NCI-H2029 (cell line): ENCODE measurements around the gene TH.
"Not testable (repeated sequence)": the region's sequence is repeated elsewhere in the genome, so short reads cannot be mapped to it uniquely, and the experiment has no call there.

Experiments
- DNase-seq: peaks from one replicate; lab custom pipeline; 2025; lab: John Stamatoyannopoulos, UW

The TH gene

DNA sequence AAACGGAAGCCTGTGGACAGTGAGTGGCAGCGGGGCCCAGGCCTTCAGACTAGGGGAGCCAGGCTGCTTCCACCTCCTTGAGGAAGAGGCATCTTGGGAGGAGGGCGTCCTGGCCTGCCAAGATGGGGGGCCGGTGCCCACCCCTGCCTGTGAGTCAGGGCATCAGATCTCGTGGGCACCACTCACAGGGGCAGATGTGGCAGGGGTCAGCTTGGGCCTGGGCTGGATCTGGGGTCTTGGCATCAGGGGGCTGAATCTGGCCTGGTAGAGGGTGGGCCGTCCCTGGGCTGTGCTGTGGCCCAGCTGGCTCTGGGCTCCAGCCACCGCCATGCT, 24.1 kb upstream of the TH start:
- DNase-seq = no peak

DNA sequence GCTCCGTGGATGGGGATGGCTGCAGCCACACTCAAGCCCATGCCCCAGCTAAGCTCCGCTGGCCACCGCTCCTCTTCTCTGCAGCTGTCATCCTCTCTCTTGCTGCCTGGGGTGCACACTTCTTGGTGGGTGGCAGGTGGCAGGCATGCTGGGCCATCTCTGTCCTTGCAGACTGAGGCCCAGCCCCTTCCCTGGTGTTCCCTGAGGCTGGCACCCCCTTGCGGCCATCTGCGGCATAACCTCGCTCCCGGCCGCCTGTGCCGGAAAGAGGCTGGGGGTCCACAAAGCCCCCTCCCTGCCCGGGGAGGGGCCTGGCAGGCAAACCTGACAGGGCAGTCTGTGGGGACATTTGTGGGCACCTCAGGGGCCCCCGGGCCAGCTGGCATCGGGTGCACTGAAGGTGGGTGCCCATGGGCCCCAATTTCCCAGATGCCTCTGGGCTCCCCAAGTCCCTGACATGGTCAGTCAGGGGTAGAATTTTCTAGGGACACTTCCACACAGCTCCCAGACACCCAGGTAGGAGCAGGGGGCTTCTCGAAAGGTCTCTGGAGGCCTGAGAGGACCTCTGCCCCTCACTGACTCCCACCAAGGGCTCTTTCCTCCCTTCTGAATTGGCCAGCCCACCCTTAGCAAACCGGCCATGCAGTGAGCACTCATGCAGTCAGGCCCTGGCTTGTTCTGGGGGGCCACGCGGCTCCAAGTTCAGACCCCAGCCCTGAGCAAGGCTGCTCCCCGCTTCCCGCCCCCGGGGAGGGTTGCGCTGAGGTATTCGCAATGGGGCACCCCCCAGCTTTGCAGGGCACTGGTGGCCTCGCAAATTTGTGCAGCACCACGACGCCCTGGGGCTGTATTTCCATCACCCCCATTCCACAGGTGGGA, 23.5 kb upstream of the TH start:
- DNase-seq = no peak

DNA sequence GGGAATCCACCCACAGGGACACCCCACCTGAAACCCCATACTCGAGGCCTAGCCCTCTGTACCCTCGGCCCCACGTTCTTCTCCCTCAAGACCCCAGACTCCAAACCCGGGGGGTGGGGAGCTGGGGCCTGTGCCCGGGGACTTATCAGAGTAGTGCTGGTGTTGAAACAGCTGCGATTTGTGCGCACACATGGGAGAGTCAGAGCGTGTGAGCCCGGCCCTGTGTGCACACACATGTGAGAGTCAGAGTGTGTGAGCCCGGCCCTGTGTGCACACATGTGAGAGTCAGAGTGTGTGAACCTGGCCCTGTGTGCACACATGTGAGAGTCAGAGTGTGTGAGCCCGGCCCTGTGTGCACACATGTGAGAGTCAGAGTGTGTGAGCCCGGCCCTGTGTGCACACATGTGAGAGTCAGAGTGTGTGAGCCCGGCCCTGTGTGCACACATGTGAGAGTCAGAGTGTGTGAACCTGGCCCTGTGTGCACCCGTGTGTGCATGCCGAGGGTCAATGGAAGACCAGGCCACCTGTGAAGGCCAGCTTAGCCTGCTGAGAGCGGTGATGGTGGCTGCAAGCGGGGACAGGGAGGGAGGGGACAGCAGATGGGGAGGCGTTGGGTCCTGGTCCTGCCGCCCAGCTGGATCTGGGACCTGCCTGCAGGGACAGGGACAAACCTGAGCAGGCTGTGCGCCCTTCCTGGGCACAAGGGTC, 22.4 kb upstream of the TH start:
- not testable (repeated sequence) for DNase-seq

DNA sequence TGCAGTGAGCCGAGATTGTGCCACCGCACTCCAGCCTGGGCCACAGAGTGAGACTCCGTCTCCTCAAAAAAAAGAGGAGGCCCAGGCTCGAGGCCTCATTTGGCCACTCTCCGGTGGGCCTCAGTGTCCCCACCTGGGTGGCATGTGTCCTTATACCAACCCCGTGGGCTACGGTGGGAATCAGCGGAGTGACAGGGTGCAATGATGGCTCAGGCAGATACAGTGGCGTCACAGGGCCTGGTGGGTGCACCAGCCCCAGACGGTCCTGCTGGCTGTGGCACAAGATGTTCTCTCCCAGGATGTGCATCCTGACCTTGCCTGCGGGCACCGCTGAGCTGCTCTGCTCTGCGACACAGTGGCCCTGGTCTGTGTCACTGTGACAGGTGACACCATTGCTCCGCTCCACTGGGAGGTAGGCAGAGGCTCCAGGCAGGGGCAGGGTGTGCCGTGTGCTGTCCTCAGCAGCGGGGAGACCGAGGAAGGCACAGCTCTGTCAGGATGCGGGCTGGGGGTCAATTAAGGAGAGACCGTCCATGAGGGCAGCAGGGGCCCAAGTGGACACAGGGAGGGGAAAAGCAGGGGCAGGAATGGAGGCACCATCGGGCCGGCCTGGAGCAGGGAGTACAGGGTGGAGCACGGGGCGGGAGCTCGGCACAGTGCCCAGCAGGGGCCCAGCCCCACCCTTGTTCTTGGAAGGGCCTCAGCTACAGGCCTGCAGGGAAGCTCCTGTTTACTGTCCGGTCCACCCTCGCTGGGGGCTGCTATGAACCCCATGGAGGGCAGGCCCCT, 21.7 kb upstream of the TH start:
- DNase-seq = no peak

DNA sequence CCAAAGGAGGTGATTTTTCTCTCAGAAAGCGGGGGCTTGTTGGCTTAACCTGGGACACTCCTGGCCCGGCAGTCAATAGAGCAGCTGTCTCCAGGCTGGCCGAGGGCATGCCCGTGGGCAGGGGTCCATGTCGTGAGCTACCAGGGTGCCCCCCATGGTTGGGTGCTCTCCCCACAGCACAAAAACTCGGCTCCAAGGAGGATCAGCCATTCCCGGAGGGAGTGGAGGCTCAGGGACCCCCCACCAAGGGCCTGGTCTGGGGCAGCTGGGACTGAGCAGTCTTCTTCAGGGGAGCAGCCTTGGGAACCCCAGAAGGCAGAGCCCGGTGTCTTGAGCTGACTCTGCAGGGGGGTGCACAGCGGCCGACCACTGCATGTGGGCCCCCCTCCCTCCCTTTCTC, 20.8 kb upstream of the TH start:
- DNase-seq = no peak

DNA sequence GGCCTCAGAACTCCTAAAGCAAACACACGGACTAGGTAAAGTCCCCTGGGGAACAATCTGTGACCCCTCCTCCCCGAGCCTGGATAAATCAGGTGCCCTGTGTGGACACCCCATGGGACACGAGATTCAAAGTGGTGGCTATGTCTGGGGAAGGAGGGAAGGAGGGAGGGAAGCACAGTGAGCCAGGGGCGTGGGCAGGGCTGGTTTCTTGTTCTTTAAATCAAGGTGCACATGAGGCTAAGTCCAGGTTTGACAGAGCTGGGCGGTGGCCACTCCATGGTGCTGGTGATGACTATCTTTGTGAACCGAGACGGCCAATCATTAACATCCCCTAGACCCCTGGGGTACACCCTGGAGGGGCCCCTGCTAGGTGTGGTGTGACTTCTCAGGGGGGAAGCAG, 20.3 kb upstream of the TH start:
- no peak for DNase-seq

DNA sequence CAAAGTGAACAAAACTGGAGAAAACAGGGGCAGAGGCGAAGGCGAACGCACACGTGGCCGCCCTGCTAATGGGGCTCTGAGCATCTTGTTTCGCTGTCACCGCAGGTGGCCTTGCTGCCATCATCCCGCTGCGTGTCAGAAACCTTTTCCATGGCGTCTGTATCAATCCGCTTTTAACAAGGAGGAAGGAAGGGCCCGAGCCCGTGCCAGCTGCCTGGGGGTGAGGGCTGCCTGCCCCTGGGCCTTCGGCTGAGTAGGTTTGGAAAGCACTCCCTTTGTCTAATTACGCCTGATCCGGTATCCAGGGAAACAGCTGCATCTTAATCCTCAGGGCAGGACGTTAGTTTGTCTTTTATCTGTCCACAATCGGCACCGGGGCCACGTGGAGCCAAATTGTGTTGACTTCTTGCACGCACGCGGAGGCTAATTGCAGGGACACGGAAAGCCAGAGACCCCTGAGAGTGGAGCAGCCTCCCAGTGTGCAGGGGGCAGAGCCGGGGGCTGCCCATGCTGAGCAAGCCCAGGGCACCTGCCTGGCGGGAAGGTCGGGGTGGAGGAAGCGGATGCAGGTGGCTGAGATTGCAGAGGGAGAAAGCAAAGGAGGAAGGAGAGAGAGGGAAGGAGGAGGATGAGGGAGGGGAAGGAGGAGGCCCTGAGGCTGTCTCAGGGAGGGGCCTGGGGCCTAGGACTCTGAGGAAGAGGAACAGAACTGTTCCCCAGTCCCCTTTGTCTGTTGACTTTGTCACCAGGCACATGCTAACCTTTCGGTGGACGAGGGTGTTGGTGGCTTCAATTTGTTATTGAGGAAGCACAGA, 19.2 kb upstream of the TH start:
- no peak for DNase-seq

DNA sequence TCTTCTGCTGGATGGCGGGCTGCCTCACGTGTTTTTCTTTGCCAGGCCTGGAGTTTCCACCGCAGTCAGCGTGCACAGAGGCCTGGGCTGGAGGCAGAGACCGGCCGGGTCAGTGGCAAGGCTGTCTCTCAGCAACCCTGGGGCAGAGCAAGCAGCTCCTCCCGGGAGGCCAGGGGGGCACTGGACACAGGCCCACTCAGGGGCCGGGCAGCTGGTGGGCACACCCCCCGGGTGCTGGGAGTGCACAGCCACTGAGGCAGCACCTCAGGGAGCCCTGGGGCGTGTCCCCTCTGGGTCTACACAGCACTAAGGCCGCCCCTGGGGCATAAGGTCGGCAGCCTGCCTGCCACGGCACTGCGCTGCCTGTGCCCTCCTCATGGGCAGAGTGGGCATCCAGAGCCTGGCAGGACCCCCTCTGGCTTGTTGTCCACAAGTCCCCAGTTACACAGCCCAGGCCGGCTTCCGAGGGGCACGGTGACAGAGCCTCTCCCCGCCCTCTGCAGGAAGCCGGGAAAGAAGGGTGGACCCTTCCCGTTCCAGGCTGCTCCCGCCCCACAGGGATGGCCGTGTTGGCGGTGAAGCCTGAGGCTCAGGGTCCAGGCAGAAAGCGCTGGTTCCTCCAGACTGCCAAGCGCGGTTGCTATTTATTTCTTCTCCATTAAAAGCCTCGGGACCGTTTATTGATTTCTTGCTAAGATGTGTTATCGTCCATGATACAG, 18.5 kb upstream of the TH start:
- DNase-seq = no peak

DNA sequence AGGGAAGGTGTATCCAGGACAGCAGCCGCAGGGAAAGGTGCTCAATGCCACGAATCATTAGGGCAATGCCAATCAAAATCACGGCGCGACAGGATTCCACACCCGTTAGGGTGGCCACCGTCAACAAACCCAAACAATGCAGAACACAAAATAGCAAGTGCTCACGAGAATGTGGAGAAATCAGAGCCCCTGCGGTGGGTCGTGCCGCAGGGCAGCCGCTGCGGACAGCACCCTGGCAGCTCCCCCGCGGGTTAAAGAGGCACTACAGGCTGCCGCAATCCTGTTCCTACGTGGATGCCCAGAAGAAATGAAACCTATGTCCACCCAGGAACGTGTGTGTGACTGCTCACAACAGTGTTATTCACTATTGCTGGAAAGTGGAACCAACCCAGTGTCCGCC, 17.1 kb upstream of the TH start:
- no peak for DNase-seq

DNA sequence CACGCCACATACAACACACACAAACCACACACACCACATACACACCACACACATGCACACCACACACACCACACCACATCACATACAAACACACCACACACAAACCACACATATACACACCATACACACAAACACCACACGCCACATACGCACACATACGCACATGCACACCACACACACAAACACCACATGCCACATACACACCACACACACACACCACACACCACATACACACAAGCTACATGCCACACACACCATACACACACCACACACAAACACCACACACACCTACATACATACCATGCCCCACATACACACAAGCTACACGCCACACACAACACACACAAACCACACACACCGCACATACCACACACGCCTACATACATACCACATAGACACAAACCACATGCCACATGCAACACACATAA, 15.7 kb upstream of the TH start:
- no peak for DNase-seq

DNA sequence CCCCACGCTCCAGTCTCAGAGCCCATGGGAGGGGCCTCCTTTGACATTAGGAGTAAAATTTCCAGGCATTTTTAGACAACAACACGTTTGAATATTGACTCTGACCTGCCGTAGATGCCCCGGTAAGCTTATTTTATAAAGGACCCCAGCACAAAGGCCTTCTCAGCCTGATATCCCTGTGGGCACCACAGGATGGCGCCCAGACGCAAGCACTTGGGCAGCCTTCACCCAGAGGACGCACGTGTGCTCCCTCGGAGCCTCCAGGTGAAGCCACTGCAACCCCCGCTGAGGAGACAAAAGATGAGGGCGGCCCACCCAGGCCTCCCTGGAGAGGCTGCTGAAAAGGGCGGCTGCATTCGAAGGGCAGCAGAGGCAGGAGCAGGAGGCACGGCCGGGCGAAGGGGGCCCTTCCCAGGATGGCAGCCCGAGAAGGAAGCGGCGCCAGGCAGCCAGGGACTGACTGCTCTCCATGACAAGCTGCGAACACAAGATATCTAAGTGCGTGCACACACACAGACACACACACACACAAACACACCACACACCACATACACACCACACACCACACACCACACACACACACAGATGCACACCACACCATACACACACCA, 15.2 kb upstream of the TH start:
- peak; percentile 21 for DNase-seq

DNA sequence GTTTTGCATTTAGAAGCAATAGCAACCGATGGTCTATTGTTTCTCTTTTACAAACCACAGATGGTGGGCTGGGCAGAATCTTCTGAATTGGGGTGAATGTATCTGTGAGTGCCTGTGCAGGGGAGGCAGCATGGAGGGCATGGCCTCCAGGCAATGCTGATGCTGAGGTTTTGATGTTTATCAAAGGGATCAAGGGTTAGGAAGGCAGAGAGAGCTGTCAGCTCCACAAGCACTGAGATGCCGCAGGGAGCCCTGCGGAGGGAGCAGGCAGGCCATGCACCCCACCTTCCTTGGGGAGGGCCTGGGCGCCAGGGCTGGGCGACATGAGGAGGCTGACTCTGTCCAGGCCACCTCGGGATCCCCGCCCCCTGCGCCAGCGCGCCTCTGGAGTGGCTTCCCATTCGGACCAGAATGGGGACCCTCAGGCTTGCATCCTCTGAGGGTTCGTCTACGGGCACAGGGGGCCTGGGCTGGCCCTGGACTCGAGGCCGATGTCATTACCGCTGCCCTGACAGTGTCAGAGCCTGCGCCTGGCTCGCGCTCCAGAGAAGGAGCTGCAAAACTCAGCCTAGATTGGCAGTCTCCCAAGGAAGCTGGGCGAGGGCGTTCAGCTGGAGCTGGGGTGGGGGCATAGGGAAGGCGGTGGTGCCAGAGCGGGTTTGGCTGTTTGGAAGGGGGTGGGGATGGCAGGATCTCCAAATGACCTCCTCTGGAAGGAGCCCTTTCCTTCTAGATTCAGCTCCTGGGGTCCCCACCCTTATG, 13.9 kb upstream of the TH start:
- DNase-seq = no peak

DNA sequence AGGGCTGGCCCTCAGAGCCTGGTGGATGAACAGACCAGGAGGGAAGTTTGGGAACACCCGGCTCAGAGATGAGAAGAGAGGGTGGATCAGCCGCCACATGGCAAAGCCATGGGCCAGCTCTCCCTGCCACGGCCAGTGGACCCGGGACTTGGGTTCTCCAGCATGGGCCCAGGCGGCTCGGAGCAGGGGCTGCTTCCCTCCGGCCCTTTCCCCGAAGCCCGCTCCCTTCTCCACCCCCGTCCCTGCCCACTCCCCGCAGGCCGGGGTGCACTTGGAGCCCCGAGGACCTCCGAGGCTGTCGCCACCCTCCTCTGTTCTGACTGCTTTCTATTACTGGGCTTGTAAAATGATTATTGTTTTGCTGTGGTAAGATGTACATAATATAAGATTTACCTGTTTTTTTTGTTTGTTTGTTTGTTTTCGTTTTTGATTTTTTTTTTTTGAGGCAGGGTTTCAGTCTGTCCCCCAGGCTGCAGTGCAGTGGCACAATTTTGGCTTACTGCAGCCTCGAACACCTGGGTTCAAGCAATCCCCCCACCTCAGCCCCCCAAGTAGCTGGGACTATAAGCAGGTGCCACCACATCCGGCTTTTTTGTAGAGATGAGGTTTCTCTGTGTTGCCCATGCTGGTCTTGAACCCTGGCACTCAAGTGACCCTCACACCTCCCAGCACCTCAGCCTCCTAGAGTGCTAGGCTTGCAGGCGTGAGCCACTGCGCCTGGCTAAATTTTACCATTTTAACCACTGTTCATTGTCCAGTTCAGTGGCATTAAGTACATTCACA, 11.3 kb upstream of the TH start:
- no peak for DNase-seq

DNA sequence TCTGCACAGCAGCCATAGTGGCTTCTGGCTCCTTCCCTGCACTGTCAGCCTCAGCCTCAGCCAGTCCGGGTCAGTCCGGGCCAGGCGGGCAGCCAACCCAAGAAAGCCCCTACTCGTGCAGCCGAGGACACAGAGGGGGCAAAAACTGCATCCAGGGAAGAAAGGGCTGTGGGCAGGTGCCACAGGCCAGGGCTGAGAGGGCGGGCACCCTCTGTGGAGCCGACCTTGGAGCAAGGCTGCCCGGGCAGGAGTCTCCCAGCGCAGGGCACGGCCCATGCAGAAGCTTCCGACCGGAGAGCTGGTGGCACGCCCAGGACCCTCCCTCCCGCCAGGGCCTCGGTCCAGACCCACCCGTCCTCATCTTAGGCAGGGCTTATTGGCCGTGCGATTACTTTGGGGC, 10.5 kb upstream of the TH start:
- no peak for DNase-seq

DNA sequence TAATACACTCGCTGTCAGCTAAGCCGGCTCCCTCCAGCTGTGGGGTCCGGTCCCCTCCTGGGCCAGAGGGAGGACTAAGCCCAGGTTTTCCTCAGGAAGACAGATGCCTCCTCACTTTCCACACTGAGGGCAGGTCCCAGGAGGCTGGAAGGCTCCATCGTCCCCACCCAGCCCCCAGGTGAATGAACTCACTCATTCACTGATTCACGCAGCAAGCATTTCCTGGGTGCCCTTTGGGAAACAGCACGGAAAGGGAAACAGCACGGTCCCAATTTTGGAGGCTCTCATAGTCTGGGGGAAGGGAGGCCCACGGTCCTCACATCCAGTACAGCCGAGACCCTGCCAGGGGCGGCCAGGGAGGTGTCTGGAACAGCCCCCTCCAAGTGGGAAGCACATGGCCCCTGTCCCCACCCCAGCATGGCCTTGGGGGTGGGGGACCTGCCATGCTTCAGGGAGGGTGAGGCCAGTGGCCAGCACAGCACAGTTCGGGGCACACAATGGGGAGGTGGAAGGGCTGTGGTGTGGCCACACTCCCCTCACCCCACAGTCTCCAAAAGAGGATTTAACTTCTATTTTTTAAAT, 9.3 kb upstream of the TH start:
- DNase-seq = no peak

DNA sequence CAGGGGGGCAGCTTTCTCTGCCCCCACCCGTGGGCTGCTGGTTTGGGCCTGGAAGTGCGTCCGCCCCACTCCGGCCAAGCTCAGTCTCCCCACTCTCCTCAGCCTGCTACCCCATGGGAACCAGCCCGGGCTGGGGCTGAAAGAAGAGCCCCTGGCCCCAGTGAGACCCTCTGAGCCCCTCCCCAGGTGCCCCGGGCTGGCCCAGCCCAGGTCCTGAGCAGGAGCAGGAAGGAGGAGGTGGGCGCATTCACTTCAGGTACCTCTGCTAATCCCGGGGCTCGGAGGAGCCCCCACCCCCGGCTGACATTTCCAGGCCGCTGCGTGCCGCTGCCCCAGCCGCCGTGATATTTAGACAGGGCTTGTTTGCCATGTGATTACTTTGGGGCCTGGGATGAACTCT, 8.7 kb upstream of the TH start:
- no peak for DNase-seq

DNA sequence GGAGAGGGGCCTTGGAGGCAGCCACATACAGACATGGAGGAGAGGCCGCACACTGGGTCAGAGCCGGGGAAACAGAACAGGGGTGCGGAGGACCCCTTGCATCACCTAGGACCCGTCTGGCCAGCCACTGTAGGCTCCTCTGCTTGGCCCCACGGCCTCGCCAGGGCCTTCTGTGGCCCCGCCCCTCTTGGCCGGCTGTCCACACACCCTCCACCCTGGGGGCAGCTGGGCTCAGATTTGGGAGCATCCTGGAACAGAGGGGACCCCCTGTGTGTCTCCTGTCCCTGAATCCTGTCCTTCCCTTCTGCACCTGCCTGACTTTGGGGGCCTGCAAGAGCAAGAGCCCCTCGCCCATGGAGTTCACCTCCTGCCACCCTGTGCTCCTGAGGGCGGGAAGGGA, 7.9 kb upstream of the TH start:
- no peak for DNase-seq

DNA sequence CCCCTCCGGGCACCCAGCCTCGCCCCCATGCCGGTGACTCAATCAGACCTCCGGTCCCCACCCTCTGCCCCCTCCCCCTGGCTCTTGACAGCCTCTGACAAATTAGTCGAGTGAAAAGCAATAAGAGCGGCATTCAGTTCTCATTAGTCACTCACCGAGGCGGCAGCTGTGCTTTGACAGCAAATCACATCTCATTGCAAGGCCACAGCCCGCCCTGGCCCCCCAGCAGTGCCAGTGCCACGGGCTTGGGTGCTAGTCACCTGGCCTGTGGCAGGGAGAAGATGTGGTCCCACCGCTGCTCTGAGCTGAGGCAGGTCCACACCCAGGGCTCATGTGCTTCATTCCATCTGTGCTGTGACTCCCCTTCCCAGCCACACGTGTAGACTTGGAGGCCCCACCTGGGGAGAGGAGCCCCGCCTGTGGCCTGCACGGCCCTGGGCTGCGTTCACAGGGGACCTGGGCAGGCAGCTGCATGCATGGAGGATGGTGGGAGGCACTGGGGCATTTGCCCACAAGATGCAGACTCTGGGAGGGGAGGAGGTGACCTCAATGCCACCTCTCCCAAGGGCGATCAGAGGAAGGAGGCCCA, 7.4 kb upstream of the TH start:
- DNase-seq = no peak
